ENCODE measurements around the gene RAI14.
"Not testable (repeated sequence)": the region's sequence is repeated elsewhere in the genome, so short reads cannot be mapped to it uniquely, and the experiment has no call there.

RAI14 gene

DNA sequence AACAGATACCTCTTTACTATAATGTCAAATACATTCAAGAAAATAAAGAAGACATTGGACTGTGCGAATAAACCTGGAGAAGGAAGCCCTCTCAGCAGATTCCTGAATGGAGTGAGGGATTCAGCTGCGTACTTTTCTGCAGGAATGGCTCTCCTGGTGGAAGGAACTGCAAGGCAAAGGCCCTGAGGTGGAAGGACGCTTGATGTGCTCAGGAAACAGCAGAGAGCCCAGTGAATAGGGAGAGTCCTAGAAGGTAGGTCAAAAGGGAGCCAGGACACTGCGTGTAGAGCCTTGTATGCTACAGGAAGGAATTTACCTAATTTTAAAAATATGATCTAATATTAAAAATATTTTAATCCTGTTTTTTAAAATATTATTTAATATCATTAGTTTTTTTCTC lies 114.4 kb downstream of the RAI14 start:
- DNase-seq (ENCODE audit: low read depth): no peak

DNA sequence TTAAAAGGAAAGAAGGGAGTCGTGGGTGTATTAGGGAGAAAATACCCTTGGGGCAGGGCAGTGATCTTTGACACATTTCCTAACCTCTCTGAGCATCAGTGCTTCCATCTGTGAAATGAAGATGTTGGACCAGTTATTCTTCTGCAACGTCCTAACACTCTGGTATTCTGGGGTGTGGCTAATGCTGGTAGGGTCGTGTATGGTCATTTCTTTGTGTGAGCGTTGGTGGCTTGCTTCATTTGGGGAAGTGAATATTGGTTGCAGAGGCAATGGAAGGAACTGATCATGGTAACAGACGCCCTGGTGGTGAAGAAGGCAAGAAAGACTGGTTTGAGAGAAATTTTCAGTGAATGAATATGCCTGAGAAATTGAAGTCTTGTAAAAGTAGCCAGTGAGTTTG lies 114.9 kb downstream of the RAI14 start:
- DNase-seq (ENCODE audit: low read depth): no peak

DNA sequence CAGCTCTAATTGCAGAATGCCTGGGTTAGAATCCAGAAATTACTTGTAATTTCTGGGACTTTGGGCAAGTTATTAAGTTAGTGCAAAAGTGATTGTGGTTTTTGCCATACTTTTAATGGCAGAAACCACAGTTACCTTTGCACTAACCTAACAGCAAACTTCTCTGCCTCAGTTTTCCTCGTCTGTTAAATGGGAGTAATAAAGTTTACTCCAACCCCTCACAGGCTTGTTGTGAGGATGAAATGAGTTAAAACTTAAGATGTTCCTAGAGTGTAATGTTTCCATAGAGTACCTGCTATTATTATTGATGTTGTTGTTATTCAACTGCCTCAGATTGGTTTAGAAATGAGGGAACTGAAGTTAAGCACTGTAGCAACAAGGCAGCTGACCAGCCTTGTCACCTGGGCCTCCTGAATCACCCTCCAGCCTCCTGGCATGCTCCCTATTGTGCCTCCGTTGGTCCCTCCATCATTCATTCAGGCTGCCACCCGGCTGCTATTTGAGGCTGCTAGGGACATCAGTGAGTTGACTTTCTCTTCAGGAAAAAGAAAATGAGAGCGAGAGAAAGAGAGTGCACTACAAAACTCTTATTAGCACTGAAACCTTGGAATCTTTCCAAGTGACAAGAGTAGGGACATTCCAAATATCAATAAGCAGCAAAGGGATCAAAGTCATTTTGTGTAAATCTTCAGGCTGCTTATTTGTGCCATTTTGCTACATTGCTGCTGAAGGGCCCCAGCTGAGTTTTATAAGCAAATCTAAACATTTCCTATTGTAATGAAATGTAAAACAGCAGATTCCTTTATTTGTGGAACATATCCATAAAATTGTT lies 116.4 kb downstream of the RAI14 start:
- DNase-seq (ENCODE audit: low read depth): no peak

DNA sequence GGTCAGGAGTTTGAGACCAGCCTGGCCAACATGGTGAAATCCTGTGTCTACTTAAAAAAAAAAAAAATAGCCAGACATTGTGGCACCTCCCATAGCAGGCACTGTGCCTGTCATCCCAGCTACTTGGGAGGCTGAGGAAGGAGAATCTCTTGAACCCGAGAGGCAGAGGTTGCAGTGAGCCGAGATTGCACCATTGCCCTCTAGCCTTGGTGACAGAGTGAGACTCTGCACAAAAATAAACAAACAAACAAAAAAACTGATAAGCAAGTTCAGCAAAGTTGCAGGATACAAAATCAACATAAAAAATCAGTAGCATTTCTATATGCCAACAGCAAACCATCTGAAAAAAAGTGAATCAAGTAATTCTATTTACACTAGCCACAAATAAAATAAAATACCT lies 118.0 kb downstream of the RAI14 start:
- DNase-seq (ENCODE audit: low read depth): no peak

DNA sequence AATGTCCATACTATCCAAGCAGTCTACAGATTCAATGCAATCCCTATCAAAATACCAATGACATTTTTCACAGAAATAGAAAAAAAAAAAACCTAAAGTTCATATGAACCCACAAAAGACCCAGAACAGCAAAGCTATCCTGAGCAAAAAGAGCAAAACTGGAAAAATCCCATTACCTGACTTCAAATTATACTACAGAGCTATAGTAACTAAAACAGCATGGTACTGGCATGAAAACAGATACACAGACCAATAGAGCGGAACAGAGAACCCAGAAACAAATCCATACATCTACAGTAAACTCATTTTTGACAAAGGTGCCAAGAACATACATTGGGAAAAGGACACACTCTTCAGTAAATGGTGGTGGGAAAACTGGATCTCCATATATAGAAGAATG lies 118.5 kb downstream of the RAI14 start:
- not testable (repeated sequence) for DNase-seq (ENCODE audit: low read depth)

DNA sequence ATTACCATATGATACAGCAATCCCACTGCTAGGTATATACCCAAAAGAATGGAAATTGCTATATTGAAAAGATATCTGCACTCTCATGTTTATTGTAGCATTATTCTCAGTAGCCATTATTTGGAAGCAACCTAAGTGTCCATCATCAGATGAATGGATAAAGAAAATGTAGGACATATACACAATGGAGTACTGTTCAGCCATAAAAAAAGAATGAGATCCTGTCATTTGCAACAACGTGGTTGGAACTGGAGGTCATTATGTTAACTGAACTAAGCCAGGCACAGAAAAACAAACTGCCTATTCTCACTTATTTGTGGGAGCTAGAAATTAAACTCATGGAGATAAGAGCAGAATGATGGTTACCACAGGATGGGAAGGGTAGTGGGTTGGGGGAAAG lies 119.8 kb downstream of the RAI14 start:
- DNase-seq (ENCODE audit: low read depth): no peak

DNA sequence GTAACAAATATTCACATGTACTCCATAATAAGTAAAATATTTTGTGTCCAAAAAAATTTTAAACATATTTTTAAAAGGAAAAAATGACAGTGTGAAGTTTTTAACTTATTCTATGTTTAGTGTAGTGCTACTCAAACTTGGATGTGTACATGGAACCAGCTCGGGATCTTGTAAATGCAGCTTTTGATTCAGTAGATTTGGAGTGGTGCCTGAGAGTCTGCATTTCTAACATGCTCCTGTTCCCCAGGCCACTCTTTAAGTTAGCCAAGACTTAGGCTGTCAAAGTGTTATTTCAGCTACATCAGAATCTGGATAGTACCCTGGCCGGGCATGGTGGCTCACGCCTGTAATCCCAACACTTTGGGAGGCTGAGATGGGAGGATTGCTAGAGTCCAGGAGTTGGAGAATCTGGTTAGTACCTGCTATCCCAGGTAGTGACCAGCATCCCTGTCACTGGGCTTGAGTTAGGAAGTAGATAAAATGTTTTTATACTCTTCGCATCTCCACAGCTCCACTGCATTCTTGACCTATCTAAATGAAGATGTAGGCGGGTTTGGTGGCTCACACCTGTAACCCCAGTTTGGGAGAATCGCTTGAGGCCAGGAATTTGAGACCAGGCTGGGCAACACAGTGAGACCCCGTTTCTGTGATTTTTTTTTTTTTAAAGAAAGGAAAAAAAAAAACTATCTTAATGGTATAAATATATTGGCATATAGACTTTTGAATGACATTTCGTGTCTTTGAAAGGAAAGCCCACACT lies 122.1 kb downstream of the RAI14 start:
- DNase-seq (ENCODE audit: low read depth): no peak

DNA sequence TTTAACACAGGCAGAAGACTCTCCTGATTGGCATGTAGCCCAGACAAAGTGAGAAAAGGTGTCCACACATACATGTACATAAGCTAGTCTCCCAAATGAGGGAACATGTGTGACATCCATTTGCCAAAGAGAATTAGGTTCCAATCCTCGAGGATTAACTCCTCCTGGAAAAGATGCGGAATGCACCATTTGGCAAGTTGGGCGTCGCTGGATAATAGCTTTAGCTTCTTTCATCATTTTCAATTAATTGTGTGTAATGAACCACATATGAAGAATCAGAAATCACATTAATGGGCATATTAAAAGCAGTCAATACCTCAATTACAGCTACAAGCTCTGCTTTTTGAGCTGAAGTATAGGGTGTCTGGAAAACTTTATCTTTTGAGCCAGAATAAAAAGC lies 127.8 kb downstream of the RAI14 start:
- not testable (repeated sequence) for DNase-seq (ENCODE audit: low read depth)

DNA sequence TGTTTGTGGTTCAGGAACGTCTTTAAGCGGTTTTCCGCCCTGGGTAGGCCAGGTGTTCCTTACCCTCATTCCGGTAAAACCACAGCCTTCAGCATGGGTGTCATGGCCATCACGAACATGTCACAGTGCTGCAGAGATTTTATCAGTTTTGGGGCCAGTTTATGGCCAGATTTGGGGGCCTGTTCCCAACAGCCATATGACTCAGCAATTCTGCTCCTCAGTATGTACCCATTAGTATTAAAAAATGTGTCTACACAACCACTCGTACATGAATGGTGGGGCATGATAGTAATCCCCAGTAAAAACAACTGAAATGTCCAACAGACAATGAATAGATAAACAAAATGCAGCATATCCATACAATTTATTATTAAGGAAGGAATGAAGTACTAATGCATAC lies 130.9 kb downstream of the RAI14 start:
- DNase-seq (ENCODE audit: low read depth): no peak

DNA sequence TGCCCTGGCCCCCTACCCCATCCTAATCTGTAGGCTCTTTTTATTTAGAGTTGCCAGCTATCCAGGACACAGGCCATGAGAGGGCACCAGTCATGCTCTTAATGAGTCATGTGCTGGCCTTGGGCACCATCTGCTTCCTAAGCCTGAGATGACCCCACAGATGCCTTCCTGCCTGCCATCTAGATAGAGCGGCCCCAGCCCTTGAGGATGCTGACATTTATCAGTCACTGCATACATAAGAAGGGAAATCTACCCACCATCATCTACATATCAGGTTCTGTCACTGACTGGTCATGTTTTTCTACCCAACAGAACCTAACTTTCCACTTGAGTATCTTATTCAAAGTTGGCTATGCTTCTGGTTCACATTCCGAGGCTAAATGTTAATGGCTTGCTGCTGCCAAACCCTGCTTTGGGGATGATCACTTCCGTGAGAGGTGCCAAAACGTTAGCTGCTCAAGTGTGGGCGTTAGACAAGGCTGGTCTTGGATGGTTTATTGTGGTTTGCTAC lies 132.9 kb downstream of the RAI14 start:
- no peak for DNase-seq (ENCODE audit: low read depth)

DNA sequence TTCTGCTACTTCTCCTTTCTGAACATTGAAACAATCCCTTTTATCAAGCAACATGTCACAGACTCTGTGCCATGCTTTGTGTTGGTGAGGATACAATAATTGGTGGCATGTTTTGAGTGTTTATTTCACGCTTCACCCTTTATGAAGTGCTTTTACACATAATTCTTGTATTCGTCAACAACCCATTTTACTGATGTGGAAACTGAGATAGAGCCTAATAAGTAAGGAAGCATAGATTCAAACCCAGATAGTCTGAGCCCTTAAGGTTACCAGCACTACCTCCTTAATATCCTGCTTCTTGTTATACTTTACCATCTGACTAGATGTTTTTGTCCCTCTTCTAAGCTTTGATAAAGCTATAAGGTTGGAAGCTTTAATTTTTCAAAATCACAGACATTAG lies 133.5 kb downstream of the RAI14 start:
- DNase-seq (ENCODE audit: low read depth): no peak

DNA sequence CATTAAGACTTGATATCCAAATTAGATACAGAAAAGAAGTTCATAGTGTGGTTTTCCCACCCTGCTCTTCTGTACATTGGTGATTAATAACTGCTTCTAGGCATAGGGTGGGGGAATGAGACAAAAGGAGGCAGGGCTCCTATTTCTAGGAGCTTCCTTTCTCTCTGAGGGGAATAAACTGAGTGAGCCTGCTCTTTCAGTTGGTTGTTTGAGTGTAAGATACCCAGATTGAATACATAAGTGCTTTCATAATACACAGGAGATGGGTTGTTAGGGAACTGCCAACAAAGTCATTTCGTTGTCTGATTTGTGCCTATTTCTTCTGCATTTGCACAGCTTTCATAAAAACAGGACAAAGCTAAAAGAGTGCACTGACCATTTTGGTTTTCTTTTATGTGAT lies 133.9 kb downstream of the RAI14 start:
- DNase-seq (ENCODE audit: low read depth): no peak

DNA sequence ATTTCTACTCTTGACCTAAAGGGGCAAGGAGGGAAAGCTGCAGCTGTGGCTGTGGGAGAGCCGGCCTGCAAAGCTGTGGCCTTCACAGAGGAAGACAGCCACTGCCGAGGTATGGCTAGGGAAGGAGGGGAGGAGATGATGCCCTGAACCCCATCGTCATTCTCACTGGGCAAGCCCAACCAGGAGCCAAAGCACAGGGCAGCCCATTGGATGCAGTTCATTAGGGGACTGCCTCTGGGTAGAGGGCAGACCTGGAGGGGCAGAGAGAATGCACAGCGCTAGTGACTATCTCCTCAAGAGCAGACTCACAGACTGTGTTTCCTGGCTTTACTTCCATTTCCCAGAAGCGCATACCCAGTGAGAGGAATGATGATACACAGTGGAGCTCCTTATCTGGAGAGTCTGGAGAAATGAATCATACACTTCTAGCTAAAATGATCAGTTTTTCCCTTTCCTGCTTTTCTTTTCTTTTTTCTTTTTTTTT lies 135.7 kb downstream of the RAI14 start:
- no peak for DNase-seq (ENCODE audit: low read depth)

DNA sequence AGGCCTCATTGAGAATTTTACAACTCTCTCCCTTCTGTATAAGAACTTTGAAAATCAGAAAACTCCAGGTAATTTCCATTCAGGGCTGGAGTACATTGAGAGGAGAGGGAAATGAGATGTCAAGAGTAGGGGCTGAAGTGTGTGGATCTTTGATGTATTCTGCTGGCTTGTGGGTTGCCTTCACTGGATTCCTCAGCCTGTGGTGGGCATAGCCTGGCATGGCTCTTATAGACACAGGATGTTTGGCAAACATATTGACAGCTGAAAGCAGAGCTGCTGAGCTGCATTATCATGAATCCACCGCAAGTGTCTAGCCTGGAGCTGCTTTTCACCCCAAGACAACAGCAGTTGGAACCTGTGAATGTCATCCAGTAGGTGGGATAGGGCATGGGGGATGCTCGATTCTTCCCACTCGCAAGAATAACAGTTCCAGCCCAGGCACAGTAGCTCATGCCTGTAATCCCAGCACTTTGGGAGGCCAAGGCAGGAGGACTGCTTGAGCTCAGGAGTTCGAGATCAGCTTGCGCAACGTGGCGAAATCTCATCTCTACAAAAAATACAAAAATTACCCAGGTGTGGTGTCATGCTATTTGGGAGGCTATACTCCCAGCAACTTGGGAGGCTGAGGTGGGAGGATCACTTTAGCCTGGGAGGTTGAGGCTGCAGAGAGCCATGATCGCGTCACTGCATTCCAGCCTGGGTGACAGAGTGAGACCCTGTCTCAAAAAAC lies 146.9 kb downstream of the RAI14 start:
- DNase-seq (ENCODE audit: low read depth): no peak

DNA sequence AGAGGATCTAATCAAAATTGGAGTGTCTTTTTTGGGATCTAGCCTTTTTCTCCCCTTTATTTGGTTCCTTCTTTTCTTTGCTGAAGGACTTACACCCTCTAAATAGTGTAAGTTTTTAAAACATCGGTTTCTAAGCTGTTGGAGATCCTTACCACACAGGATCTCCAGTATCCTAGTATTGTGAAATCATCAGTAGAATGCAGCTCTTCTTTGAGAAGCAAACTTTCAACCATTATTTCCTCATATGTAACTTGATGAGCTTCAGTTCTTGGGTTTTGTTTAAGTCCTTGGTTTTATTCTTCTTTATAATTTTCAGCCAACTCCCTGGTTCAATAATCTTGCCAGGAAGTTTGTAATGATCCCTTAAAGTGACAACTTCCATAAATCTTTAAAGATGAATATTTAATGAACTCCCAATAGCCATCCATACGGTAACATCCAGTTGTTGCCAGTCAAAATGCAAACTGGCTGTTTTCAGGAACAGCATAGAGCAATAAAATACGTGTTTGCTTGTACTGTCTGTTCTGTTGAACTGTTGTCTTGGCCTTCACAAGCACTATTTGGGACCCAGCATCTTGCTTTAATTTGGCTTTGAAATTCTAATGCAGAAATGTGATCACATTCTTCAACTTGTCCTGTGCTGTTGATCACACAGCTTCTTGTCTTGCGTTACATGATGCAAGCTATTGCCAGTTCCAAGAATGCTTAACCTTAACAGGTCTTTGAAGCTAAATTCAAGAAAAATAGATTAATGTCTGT lies 148.0 kb downstream of the RAI14 start:
- no peak for DNase-seq (ENCODE audit: low read depth)

DNA sequence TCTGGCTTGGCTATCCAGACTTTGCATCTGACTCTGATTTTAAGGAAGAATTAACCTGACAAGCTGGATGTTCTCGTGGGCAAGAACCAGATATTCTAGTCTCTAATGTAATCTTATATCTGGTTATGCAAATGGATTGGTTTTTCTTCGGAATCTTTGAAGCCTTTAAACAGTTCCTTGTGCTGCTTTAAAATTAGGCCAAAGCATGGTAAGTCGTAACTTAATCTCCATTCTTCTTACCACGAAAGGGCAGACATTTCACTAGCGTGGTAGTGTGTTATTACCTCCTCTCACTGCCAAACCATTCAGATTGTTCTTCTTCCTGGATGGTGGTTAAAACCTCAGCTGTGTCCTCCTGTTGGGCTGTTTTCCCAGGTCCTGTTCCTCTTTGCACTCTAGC lies 148.8 kb downstream of the RAI14 start:
- no peak for DNase-seq (ENCODE audit: low read depth)

DNA sequence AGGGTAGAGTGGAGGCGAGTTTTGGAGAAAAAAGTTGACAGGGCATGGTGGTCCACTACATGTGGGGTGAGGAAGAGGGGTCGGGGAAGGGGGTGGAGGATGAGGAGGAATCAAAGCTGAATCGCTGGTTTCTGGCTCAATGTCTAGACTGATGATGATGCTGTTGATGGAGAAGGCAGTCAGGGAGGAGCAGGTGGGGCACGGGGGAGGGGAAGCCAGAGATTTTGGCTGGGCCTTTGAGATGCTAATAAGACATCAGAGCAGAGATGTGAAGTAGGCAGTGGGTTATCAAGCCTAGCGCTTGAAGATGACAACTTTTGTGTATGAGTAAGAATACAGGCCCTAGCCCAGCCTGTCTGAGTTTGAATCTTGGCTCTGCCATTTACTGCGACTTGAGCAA lies 150.4 kb downstream of the RAI14 start:
- no peak for DNase-seq (ENCODE audit: low read depth)

DNA sequence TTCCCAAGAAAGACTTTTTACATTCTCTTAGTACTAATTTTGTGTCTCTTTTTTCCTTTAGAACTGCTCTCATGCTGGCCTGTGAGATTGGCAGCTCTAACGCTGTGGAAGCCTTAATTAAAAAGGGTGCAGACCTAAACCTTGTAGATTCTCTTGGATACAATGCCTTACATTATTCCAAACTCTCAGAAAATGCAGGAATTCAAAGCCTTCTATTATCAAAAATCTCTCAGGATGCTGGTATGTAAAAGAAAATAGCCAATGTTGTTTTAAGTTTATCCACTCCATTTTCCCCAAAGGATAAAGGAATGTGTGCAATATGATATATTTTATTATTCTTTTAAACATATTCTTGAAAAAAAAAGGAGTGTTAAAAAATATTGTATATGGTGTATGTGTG lies 155.6 kb downstream of the RAI14 start:
- DNase-seq (ENCODE audit: low read depth): no peak

DNA sequence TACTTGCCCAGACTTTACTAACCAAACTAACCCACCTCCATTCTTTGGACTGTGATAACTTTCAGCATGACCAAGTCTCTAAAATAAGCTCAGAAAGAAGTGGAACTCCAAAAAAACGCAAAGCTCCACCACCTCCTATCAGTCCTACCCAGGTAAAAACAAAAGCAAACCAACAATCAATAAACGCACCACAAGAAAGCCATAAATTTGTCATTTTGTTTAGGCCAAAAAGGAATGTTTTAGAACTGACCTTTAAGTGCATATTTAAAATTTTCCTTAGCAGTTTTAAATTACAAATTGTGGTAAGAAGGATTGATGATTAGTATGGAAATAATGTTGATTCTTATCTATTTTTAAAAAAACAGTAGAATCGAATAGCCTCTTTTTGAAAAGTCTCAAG lies 157.4 kb downstream of the RAI14 start:
- no peak for DNase-seq (ENCODE audit: low read depth)

DNA sequence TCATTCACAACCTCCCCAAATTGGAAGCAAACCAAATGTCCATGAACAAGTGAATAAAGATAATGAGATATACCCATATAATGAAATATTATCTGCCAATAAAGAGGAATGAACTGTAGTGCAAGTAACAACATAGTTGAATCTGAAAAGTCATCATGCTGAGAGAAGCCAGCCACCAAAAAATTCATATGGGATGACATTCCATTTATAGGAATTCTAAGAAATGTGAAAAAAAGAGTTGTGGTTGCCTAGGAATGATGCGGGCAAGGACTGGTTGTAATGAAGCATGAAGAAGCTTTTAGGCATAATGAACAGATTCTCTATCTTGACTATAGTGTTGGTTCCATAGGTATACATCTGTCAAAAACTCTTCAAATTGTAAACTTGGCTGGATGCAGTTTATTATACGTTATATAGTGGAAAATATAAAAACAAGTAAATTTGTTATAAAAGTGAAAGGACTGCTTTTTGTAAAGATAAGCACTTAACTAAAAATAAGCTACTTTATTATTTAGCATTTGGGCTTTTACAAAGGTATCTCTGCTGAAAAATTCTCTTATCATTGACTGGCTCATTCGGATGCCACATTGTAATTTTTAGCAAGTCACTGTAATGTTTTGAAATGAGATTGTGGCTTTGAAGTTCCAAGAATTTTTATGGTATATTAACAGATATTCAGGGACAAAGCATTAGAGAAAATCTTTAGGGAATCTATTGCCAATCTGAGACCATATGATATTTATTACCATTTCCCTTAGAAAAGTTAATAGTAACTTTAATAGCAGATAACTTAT lies 161.6 kb downstream of the RAI14 start:
- DNase-seq (ENCODE audit: low read depth): no peak

DNA sequence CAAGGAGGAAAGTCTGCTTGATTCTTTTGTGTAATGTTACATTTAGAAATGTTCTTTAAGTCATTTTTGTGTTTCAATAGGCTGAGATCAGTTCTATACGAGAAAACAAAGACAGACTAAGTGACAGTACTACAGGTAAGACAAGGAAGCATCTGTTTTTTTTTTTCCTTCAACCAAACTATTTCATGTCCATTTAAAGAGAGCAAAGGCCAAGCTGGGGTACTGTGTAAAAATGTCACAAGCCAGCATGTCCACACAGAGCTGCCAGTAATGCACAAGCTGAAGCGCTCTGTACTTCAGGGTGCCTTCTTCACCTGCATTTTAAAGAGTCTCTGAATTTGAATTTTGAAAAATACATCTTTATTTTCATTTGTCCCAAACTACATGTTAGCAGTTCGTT lies 162.6 kb downstream of the RAI14 start:
- DNase-seq (ENCODE audit: low read depth): no peak

Data from activated T-cell treated with anti-CD3 and anti-CD28 coated beads for 24 hours (primary cell).